Measurements from ENCODE around the gene ADARB2. TPM values are rescaled to one million over a fixed set of nuclear protein-coding genes. Genes with fewer than 3 reads are reported as not detected.

ADARB2 gene
- total RNA-seq, 1 donor from 2014 or later: not detected

GRCh38 chr10:1515780-1516491 lies 221.4 kb downstream of the ADARB2 start:
- H3K4me1 ChIP-seq: no peaks in the 10 kb centered on the region
- no peak for DNase-seq (ENCODE audit: low spot score in 2 of 2)
- H3K36me3 ChIP-seq: no peaks in the 10 kb centered on the region
- H3K4me3 ChIP-seq: no peak overlapping the region
- intact Hi-C loops (cut with DNase I): no loop called here
- no peak overlapping the region for H3K27ac ChIP-seq
- H3K27me3 ChIP-seq: no peaks in the 10 kb centered on the region
- no peak for TF ChIP-seq CTCF (IDR thresholded peaks at IDR 0.05)
- H3K9me3 ChIP-seq: no peaks in the 10 kb centered on the region

GRCh38 chr10:1515121-1515779 lies 222.1 kb downstream of the ADARB2 start:
- no peak for DNase-seq (ENCODE audit: low spot score in 2 of 2)
- no peak for TF ChIP-seq CTCF (IDR thresholded peaks at IDR 0.05)
- Histone ChIP-seq H3K4me3 (no peak overlapping the region), H3K9me3 (no peaks in the 10 kb centered on the region), H3K27ac (no peak overlapping the region), H3K4me1 (no peaks in the 10 kb centered on the region), H3K27me3 (no peaks in the 10 kb centered on the region), H3K36me3 (no peaks in the 10 kb centered on the region)
- intact Hi-C loops (cut with DNase I): no loop called here

GRCh38 chr10:1514681-1515080 lies 222.6 kb downstream of the ADARB2 start:
- Histone ChIP-seq H3K27me3 (no peaks in the 10 kb centered on the region), H3K36me3 (no peaks in the 10 kb centered on the region), H3K4me1 (no peaks in the 10 kb centered on the region), H3K9me3 (no peaks in the 10 kb centered on the region), H3K27ac (no peak overlapping the region), H3K4me3 (no peak overlapping the region)
- intact Hi-C loops (cut with DNase I): no loop called here
- no peak for TF ChIP-seq CTCF (IDR thresholded peaks at IDR 0.05)
- no peak for DNase-seq (ENCODE audit: low spot score in 2 of 2)

- Histone ChIP-seq H3K4me1 (no peaks in the 10 kb centered on the region), H3K27ac (no peak overlapping the region), H3K27me3 (no peaks in the 10 kb centered on the region), H3K4me3 (no peak overlapping the region), H3K9me3 (no peaks in the 10 kb centered on the region), H3K36me3 (no peaks in the 10 kb centered on the region)
- no peak for DNase-seq (ENCODE audit: low spot score in 2 of 2)
- TF ChIP-seq CTCF (IDR thresholded peaks at IDR 0.05): no peak
- intact Hi-C loops (cut with DNase I): no loop called here
Observed at GRCh38 chr10:1513221-1513620, 224.1 kb downstream of the ADARB2 start.

- DNase-seq (ENCODE audit: low spot score in 2 of 2): no peak
- H3K36me3 ChIP-seq: no peaks in the 10 kb centered on the region
- intact Hi-C loops (cut with DNase I): no loop called here
- no peaks in the 10 kb centered on the region for H3K9me3 ChIP-seq
- TF ChIP-seq CTCF (IDR thresholded peaks at IDR 0.05): no peak
- no peaks in the 10 kb centered on the region for H3K27me3 ChIP-seq
- no peak overlapping the region for H3K4me3 ChIP-seq
- no peaks in the 10 kb centered on the region for H3K4me1 ChIP-seq
- H3K27ac ChIP-seq: no peak overlapping the region
Observed at GRCh38 chr10:1509011-1509530, 228.3 kb downstream of the ADARB2 start.

All from ascending aorta (tissue), 2 donors.